Measurements from ENCODE around the gene RPH3AL.

DNA sequence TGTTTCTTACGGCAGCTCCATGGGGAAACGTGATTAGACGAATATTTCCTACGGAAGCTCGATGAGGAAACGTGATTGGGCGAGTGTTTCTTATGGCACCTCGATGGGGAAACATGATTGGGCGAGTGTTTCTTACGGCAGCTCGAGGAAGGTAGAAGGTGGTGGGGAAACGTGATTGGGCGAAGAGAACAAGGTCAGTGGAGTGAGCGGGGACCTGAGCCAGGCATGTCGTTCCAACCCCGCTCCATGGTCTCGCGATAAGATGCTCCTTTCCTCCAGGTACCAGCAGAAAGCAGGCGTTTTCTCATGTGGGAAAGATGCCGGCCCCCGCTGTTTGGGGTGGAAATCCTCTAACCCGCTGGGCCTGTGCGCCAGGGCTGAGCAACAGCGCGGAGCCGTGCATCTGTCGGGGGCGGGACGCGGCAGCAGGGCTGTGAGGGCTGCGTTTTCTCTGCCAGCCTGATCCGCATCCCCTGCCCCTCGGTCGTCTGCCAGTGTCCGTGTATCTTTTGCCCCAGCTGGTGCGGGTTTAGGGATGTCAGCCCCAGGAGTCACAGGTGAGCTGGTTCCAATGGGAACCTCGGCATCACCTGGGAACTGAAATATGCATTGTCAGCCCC, 145.6 kb downstream of the RPH3AL start:
- TF ChIP-seq, protein P1, sequence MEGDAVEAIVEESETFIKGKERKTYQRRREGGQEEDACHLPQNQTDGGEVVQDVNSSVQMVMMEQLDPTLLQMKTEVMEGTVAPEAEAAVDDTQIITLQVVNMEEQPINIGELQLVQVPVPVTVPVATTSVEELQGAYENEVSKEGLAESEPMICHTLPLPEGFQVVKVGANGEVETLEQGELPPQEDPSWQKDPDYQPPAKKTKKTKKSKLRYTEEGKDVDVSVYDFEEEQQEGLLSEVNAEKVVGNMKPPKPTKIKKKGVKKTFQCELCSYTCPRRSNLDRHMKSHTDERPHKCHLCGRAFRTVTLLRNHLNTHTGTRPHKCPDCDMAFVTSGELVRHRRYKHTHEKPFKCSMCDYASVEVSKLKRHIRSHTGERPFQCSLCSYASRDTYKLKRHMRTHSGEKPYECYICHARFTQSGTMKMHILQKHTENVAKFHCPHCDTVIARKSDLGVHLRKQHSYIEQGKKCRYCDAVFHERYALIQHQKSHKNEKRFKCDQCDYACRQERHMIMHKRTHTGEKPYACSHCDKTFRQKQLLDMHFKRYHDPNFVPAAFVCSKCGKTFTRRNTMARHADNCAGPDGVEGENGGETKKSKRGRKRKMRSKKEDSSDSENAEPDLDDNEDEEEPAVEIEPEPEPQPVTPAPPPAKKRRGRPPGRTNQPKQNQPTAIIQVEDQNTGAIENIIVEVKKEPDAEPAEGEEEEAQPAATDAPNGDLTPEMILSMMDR (IDR thresholded peaks at IDR 0.05), result no peak
- TF ChIP-seq EP300 (IDR thresholded peaks at IDR 0.05), result no peak

Data from ovary (tissue), 3 donors.